ENCODE results near the gene PCP4L1. TPM values are rescaled to one million over a fixed set of nuclear protein-coding genes. Genes with fewer than 3 reads are reported as not detected.

PCP4L1 gene
- total RNA-seq, 1 experiment from 2014 or later: 2.5 TPM

DNA sequence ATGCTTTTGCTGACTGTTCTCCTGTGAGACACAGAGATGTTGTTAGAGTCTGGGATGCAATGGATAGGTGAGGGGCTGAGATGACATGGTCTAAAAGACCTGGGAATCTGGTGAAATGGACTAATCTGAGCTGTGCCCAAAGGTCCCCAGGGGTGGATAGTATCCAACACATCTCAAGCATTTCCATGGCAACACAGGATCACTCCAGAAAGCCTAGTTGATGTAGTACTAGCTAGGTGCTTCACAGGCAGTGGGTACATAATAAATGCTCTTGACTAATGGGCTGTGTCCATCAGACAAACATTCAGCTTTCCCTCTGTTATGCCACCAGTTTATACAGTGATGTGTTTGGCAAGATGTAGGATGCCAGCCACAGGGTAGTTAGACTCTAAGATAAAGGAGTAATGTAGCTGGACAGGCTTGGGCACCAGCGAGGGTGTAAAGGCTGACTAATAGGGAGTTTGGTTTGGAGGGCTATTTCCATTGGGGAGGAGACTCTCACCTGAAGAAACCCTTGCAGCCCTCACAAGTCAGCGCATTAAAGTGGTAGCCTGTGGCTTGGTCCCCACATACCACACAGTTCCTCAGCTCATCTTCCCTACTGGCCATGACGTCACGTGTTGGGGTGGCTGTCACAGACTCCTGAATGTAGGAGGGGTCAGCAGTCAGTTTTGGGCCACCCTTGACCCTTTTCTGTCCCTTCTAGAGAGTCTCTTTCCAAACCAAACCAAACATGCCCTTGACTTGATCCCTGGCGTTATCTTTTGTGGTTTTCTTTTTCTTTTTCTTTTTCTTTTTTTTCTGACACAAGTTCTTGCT, 22.4 kb upstream of the PCP4L1 start:
- H3K4me1 Mint-ChIP-seq (ENCODE audit: low read depth, unreplicated experiment): no peaks in the 10 kb centered on the region
- BruUV-seq (replicated peaks): no TSS peak
- no peak for DNase-seq
- no peak overlapping the region for H3K27ac Mint-ChIP-seq (ENCODE audit: unreplicated experiment)
- intact Hi-C loops (cut with micrococcal nuclease; ENCODE audit: unreplicated experiment): no loop called here
- H3K4me3 Mint-ChIP-seq (ENCODE audit: unreplicated experiment): no peak overlapping the region
- H3K9me3 Mint-ChIP-seq (ENCODE audit: unreplicated experiment): no peaks in the 10 kb centered on the region
- H3K27me3 Mint-ChIP-seq (ENCODE audit: insufficient read depth, unreplicated experiment): no peaks in the 10 kb centered on the region
- no peaks in the 10 kb centered on the region for H3K9me3 ChIP-seq
- H3K27me3 ChIP-seq (replicated peaks; ENCODE audit: control insufficient read depth, insufficient read depth, low read length): no peaks in the 10 kb centered on the region
- H3K4me3 ChIP-seq (ENCODE audit: low read depth, low read length): no peak overlapping the region
- CTCF ChIA-PET: no interaction called here
- H3K36me3 Mint-ChIP-seq (ENCODE audit: insufficient read depth, unreplicated experiment): no peaks in the 10 kb centered on the region
- POLR2A ChIA-PET: interaction anchor here (0.5 kb wide), 1 partner anchor 78 kb away, joined by 3 read pairs; the partner anchor contains the start of gene SDHC
- TF ChIP-seq CTCF (IDR thresholded peaks at IDR 0.05; ENCODE audit: insufficient read depth in 1 of 2, low read depth in 1 of 2, low read length in 1 of 2, severe bottlenecking in 1 of 2, unreplicated experiment in 1 of 2): no peak
- H3K36me3 ChIP-seq (ENCODE audit: control insufficient read depth, insufficient read depth, low read length): no peaks in the 10 kb centered on the region
- H3K4me1 ChIP-seq: peaks cover 6% of the 10 kb centered on the region

DNA sequence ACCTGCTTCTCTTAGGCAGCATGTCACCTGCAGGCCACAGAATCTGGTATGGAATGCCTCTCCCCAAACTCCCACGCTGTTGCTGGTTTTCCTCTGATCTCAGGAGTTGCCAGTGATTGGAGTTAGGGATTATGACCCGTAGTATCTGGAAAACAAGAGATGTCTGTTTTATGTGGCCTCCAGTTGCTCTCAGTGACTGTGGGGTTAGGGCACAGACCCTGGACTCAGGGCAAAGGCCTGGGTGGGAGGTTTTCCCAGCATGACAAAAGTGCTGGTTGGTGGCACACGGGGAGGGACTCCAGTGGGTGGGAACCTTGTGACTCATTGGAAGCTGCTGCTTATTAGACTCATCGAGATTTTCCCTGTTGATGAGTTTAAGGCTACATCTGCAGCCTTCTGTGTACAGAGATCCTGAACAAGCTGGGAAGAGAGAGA, 20.5 kb upstream of the PCP4L1 start, which contains the start of gene NR1I3:
Gene NR1I3 (minus strand): TSS at position 165 of the 435 bp plus-strand sequence. CDS start 1,638 bp downstream, outside the sequence.
- CTCF ChIA-PET: interaction anchor here (1.1 to 1.7 kb wide), 2 partner anchors 8 to 13 kb away, joined by 4 to 5 read pairs; partner anchors contain the start of gene TOMM40L
- BruUV-seq (replicated peaks): no TSS peak
- Mint-ChIP-seq H3K4me3 (ENCODE audit: unreplicated experiment) (no peak within 1 kb of the TSS), H3K4me1 (ENCODE audit: low read depth, unreplicated experiment) (peaks cover 9% of the 10 kb centered on the region), H3K9me3 (ENCODE audit: unreplicated experiment) (no peaks in the 10 kb centered on the region), H3K27me3 (ENCODE audit: insufficient read depth, unreplicated experiment) (no peaks in the 10 kb centered on the region), H3K36me3 (ENCODE audit: insufficient read depth, unreplicated experiment) (no peaks in the 10 kb centered on the region), H3K27ac (ENCODE audit: unreplicated experiment) (no peak within 1 kb of the TSS)
- intact Hi-C loops (cut with micrococcal nuclease; ENCODE audit: unreplicated experiment): no loop called here
- no peaks in the 10 kb centered on the region for H3K9me3 ChIP-seq
- peak in 1 of 2 experiments; percentile 68 for DNase-seq
- peaks cover 13% of the 10 kb centered on the region for H3K4me1 ChIP-seq
- no peak for TF ChIP-seq CTCF (IDR thresholded peaks at IDR 0.05; ENCODE audit: insufficient read depth in 1 of 2, low read depth in 1 of 2, low read length in 1 of 2, severe bottlenecking in 1 of 2, unreplicated experiment in 1 of 2)
- no peaks in the 10 kb centered on the region for H3K36me3 ChIP-seq (ENCODE audit: control insufficient read depth, insufficient read depth, low read length)
- POLR2A ChIA-PET: no interaction called here
- no peaks in the 10 kb centered on the region for H3K27me3 ChIP-seq (replicated peaks; ENCODE audit: control insufficient read depth, insufficient read depth, low read length)
- H3K4me3 ChIP-seq (ENCODE audit: low read depth, low read length): no peak within 1 kb of the TSS

- intact Hi-C loops (cut with micrococcal nuclease; ENCODE audit: unreplicated experiment): no loop called here
- Histone ChIP-seq H3K27me3 (replicated peaks; ENCODE audit: control insufficient read depth, insufficient read depth, low read length) (no peaks in the 10 kb centered on the region), H3K9me3 (no peaks in the 10 kb centered on the region), H3K36me3 (ENCODE audit: control insufficient read depth, insufficient read depth, low read length) (no peaks in the 10 kb centered on the region), H3K4me1 (peaks cover 13% of the 10 kb centered on the region), H3K4me3 (ENCODE audit: low read depth, low read length) (no peak overlapping the region)
- no peaks in the 10 kb centered on the region for H3K36me3 Mint-ChIP-seq (ENCODE audit: insufficient read depth, unreplicated experiment)
- POLR2A ChIA-PET: no interaction called here
- DNase-seq: no peak
- H3K27ac Mint-ChIP-seq (ENCODE audit: unreplicated experiment): no peak overlapping the region
- no peak overlapping the region for H3K4me3 Mint-ChIP-seq (ENCODE audit: unreplicated experiment)
- CTCF ChIA-PET: interaction anchor here (1.7 kb wide), 1 partner anchor 50 kb away, joined by 5 read pairs; no protein-coding TSS in a partner anchor
- no peaks in the 10 kb centered on the region for H3K27me3 Mint-ChIP-seq (ENCODE audit: insufficient read depth, unreplicated experiment)
- no peak for TF ChIP-seq CTCF (IDR thresholded peaks at IDR 0.05; ENCODE audit: insufficient read depth in 1 of 2, low read depth in 1 of 2, low read length in 1 of 2, severe bottlenecking in 1 of 2, unreplicated experiment in 1 of 2)
- H3K4me1 Mint-ChIP-seq (ENCODE audit: low read depth, unreplicated experiment): peaks cover 16% of the 10 kb centered on the region
- H3K9me3 Mint-ChIP-seq (ENCODE audit: unreplicated experiment): no peaks in the 10 kb centered on the region
- BruUV-seq (replicated peaks): no TSS peak
These were observed 16.9 kb upstream of the PCP4L1 start for GRCh38 chr1:161241682-161242081.
